ENCODE results near the gene RNF227.

GRCh38 chr17:7932949-7933348 lies 16.9 kb upstream of the RNF227 start:
- TF ChIP-seq CTCF (conservative IDR thresholded peaks at IDR 0.05; ENCODE audit: low read length) (peak; percentile 38), EZH2phosphoT487 (IDR thresholded peaks at IDR 0.05; ENCODE audit: borderline replicate concordance) (no peak)
